Osteocyte (in vitro differentiated cells): ENCODE results near the gene ZDHHC15. TPM values are rescaled to one million over a fixed set of nuclear protein-coding genes. Genes with fewer than 3 reads are reported as not detected.
"Not testable (repeated sequence)": the region's sequence is repeated elsewhere in the genome, so short reads cannot be mapped to it uniquely, and the experiment has no call there.

Experiments
- DNase-seq: peaks from one replicate; pipeline ENCODE4 v3.0.0; 2021; ENCODE audit warnings: mixed read lengths; ENCODE audit not compliant: unreplicated experiment; ENCODE audit errors: extremely low spot score
- H3K27ac Mint-ChIP-seq: one replicate; pipeline ENCODE4 v1.8.0; 2021; ENCODE audit warnings: mild to moderate bottlenecking, mixed read lengths; ENCODE audit not compliant: unreplicated experiment
- H3K27me3 Mint-ChIP-seq: one replicate; pipeline ENCODE4 v1.8.0; 2021; ENCODE audit warnings: mixed read lengths; ENCODE audit not compliant: unreplicated experiment
- H3K36me3 Mint-ChIP-seq: one replicate; pipeline ENCODE4 v1.8.0; 2021; ENCODE audit warnings: mixed read lengths; ENCODE audit not compliant: unreplicated experiment
- H3K4me1 Mint-ChIP-seq: one replicate; pipeline ENCODE4 v1.8.0; 2021; ENCODE audit warnings: mixed read lengths; ENCODE audit not compliant: unreplicated experiment
- H3K4me3 Mint-ChIP-seq: one replicate; pipeline ENCODE4 v1.8.0; 2021; ENCODE audit warnings: mild to moderate bottlenecking, moderate library complexity, mixed read lengths; ENCODE audit not compliant: unreplicated experiment
- H3K9me3 Mint-ChIP-seq: one replicate; pipeline ENCODE4 v1.8.0; 2021; ENCODE audit warnings: mixed read lengths; ENCODE audit not compliant: unreplicated experiment
- long read RNA-seq: library from polyadenylated mRNA; unstranded; transcript quantifications from one replicate; pipeline ENCODE4 v2.0.0, GENCODE V29; 2021
- total RNA-seq: library from RNA; stranded (reverse); gene quantifications from 2 replicates; pipeline ENCODE4 v1.2.1, GENCODE V29; 2021
- TF ChIP-seq, protein P1 (sequence below): fragments of 200-600 bp; sonication (generic); IDR thresholded peaks from 2 replicates; pipeline ENCODE4 v1.5.0; 2021; ENCODE audit warnings: antibody characterized with exemption, mild to moderate bottlenecking, moderate library complexity

Gene ZDHHC15, protein sequence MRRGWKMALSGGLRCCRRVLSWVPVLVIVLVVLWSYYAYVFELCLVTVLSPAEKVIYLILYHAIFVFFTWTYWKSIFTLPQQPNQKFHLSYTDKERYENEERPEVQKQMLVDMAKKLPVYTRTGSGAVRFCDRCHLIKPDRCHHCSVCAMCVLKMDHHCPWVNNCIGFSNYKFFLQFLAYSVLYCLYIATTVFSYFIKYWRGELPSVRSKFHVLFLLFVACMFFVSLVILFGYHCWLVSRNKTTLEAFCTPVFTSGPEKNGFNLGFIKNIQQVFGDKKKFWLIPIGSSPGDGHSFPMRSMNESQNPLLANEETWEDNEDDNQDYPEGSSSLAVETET
- total RNA-seq, result 0.08 and 0.13 TPM in 2 replicates
- long read RNA-seq, result 0 reads

DNA sequence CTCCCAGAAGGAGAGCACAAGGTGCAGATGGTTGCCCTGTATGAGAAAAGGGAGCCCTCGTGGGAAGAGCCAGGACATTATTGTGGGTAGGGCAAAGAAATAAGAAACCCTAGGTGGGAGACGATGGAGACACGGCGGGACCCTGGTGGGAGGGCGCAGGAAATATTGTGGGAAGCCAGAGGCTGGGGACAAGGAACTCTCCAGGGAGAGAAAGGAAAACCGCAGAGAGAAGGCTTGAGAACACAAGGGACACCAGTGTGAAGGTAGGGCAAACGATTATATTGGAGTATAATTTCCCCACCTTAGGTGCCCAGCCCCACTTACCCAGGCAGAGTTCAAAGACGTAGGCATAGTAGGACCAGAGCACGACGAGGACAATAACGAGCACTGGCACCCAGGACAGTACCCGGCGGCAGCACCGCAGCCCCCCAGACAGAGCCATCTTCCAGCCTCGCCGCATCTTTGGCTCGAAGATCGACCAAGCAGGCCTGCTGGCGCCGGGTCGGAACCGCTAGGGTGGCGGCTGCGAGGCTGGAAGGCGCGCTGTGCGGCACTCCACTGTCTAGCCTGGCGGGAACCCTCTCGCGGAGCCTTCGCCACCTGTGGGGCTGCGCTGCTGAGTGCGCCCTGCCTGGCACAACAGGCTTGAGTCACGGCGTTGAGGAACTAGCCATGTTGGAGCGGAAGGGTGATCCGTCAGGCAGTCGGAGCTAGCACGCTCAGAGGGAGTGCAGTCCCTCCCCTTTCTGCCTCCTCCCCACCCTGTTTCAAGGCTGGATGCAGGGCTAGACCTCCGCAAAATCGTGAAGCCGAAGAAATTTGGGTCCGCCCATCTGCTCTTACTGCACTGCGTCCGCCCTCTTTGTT lies at the start of gene ZDHHC15:
Gene ZDHHC15 (minus strand): TSS at position 473 of the 867 bp plus-strand sequence. CDS start 13 bp downstream, at position 460.
- TF ChIP-seq, protein P1, sequence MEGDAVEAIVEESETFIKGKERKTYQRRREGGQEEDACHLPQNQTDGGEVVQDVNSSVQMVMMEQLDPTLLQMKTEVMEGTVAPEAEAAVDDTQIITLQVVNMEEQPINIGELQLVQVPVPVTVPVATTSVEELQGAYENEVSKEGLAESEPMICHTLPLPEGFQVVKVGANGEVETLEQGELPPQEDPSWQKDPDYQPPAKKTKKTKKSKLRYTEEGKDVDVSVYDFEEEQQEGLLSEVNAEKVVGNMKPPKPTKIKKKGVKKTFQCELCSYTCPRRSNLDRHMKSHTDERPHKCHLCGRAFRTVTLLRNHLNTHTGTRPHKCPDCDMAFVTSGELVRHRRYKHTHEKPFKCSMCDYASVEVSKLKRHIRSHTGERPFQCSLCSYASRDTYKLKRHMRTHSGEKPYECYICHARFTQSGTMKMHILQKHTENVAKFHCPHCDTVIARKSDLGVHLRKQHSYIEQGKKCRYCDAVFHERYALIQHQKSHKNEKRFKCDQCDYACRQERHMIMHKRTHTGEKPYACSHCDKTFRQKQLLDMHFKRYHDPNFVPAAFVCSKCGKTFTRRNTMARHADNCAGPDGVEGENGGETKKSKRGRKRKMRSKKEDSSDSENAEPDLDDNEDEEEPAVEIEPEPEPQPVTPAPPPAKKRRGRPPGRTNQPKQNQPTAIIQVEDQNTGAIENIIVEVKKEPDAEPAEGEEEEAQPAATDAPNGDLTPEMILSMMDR, result no peak
- Mint-ChIP-seq H3K27ac (no peak within 1 kb of the TSS), H3K36me3 (no peaks in the 10 kb centered on the region), H3K9me3 (peaks cover 50% of the 10 kb centered on the region), H3K4me1 (no peaks in the 10 kb centered on the region), H3K27me3 (peaks cover 3% of the 10 kb centered on the region), H3K4me3 (peak within 1 kb of the TSS; percentile 57)
- no peak for DNase-seq

DNA sequence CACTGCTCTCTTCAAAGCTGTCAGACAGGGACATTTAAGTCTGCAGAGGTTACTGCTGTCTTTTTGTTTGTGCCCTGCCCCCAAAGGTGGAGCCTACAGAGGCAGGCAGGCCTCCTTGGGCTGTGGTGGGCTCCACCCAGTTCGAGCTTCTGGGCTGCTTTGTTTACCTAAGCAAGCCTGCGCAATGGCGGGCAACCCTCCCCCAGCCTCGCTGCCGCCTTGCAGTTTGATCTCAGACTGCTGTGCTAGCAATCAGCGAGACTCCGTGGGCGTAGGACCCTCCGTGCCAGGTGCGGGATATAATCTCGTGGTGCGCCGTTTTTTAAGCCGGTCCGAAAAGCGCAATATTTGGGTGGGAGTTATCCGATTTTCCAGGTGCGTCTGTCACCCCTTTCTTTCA lies 37.7 kb upstream of the ZDHHC15 start:
- H3K9me3 Mint-ChIP-seq, result peaks cover 14% of the 10 kb centered on the region
- H3K4me3 Mint-ChIP-seq, H3K27me3 Mint-ChIP-seq, DNase-seq, H3K36me3 Mint-ChIP-seq, H3K4me1 Mint-ChIP-seq, H3K27ac Mint-ChIP-seq: not testable (repeated sequence)

DNA sequence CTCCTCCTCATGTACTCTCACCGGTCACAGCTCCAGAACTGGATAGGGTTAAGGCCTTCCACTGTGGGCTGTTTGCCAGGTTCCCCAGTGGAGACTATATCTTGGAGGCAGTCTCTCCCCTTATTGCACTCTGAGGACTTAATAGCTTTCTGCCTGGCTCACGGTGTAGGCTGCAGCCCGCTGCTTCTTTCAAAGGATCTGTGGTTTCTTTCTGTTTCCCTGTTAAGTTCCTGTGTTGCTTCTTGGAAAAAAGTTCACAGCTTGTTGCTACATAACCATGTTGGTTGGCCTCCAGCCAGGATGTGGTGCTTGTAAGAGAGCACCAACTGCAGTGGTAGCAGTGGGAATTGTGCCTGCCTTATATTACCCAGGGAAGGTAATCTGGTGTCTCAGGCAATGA lies 24.9 kb upstream of the ZDHHC15 start:
- H3K36me3 Mint-ChIP-seq, result no peaks in the 10 kb centered on the region
- H3K4me1 Mint-ChIP-seq, result no peaks in the 10 kb centered on the region
- H3K27ac Mint-ChIP-seq, result no peak overlapping the region
- H3K9me3 Mint-ChIP-seq, result peaks cover 61% of the 10 kb centered on the region
- no peaks in the 10 kb centered on the region for H3K27me3 Mint-ChIP-seq
- no peak overlapping the region for H3K4me3 Mint-ChIP-seq
- TF ChIP-seq, protein P1, result no peak
- no peak for DNase-seq

DNA sequence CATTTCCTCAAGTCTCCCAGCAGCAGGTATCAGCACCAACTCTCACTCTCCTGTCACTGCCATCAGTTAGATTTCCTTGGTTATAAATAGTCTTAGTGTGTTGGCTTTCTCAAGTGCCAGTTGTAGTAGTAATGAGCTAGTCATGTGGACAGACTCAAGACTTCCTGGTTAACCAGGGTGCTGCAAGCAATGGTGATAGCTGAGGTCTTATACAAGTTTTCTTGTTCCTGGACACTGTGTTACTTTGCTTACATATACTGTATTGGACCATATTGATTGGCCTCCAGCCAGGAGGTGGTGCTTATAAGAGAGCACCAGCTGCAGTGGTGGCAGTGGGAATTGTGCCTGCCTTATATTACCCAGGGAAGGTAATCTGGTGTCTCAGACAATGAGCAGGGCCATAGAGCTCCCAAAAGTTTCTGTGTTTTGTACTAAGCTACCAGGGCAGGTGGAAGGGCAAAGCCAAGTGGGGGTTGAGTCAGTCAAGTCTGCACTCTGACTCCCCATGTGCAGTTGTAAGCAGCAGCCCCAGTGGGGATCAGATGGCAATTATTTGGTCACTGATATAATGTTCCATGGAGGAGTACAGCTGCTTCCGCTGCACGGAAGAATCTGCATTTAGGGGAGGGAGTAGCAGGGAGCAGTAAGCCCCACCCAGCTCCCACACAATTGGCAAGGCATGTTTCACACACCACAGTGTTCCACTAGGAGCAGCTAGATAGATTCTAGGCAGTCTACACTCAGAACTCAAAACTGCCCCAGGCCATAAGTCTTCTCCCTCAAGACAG lies 24.1 kb upstream of the ZDHHC15 start:
- Mint-ChIP-seq H3K4me1 (no peaks in the 10 kb centered on the region), H3K9me3 (peaks cover 59% of the 10 kb centered on the region), H3K27ac (no peak overlapping the region)

DNA sequence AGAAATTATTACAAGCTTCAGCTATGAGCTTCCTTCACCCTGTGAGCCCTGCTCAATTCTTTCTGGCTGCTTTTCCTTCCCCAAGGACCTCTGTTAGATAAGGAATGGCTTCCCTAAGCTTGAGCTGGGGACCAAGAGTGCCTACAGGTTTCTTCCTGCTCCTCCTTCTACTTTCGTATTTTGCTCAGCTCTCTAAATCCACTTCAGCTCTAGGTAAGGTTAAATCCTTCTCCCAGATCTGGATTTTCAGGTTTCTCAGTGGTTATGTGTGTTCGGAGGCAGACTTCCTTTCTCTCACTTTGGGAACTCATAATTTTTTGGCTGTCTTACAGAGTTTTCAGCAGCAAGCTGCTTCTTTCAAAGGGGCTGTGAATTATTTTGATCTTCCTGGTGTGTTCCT lies 21.9 kb upstream of the ZDHHC15 start:
- peaks cover 45% of the 10 kb centered on the region for H3K9me3 Mint-ChIP-seq
- no peak for DNase-seq
- H3K4me1 Mint-ChIP-seq, result no peaks in the 10 kb centered on the region
- no peak overlapping the region for H3K4me3 Mint-ChIP-seq
- no peaks in the 10 kb centered on the region for H3K36me3 Mint-ChIP-seq
- H3K27me3 Mint-ChIP-seq, result no peaks in the 10 kb centered on the region
- H3K27ac Mint-ChIP-seq, result no peak overlapping the region
- TF ChIP-seq, protein P1, result no peak

More for the DNA sequence above, 24.1 kb upstream of the ZDHHC15 start:
- TF ChIP-seq, protein P1, result no peak
- H3K36me3 Mint-ChIP-seq, result no peaks in the 10 kb centered on the region
- no peak overlapping the region for H3K4me3 Mint-ChIP-seq
- no peak for DNase-seq
- no peaks in the 10 kb centered on the region for H3K27me3 Mint-ChIP-seq
